H4 (cell line): ENCODE results near the gene SLC22A25. TPM values are rescaled to one million over a fixed set of nuclear protein-coding genes. Genes with fewer than 3 reads are reported as not detected.
"Not testable (repeated sequence)": the region's sequence is repeated elsewhere in the genome, so short reads cannot be mapped to it uniquely, and the experiment has no call there.

Source experiments
- DNase-seq: peaks from one replicate; pipeline ENCODE4 v3.0.0-alpha.2; 2015; ENCODE audit warnings: low spot score
- total RNA-seq: library from RNA; depleted of rRNA; stranded (reverse); fragments of >200 nt; shearing (Covaris generic); gene quantifications from 2 replicates; pipeline ENCODE4 v1.2.3, GENCODE V29; 2014; rRNA removed

SLC22A25 gene
- not detected in 2 replicates for total RNA-seq

GRCh38 chr11:63243533-63243932, at the start of gene SLC22A25:
TSS of gene SLC22A25 (minus strand) at chr11:63243599. CDS start at chr11:63229652, 13,947 bp downstream.
- DNase-seq = no peak

GRCh38 chr11:63290285-63290684, 46.9 kb upstream of the SLC22A25 start:
- DNase-seq = no peak

GRCh38 chr11:63289658-63290057, 46.3 kb upstream of the SLC22A25 start:
- no peak for DNase-seq

GRCh38 chr11:63282579-63282978, 39.2 kb upstream of the SLC22A25 start:
- DNase-seq = no peak

- DNase-seq = no peak
These were observed 37.5 kb upstream of the SLC22A25 start for GRCh38 chr11:63280920-63281319.

- no peak for DNase-seq
These were observed 34.0 kb upstream of the SLC22A25 start for GRCh38 chr11:63277345-63277943.

- DNase-seq = no peak
These were observed 31.4 kb upstream of the SLC22A25 start for GRCh38 chr11:63274776-63275175.

GRCh38 chr11:63273685-63274084, 30.3 kb upstream of the SLC22A25 start:
- DNase-seq = no peak

GRCh38 chr11:63262547-63262946, 19.1 kb upstream of the SLC22A25 start:
- no peak for DNase-seq

- DNase-seq = no peak
These were observed 7.9 kb upstream of the SLC22A25 start for GRCh38 chr11:63251312-63251711.

- no peak for DNase-seq
These were observed 7.0 kb upstream of the SLC22A25 start for GRCh38 chr11:63250162-63251050.

- no peak for DNase-seq
These were observed 5.6 kb upstream of the SLC22A25 start for GRCh38 chr11:63248966-63249365.

- not testable (repeated sequence) for DNase-seq
These were observed 4.0 kb upstream of the SLC22A25 start for GRCh38 chr11:63247237-63248002.

GRCh38 chr11:63246045-63246444, 2.6 kb upstream of the SLC22A25 start:
- DNase-seq = no peak

- DNase-seq = no peak
These were observed 1.5 kb upstream of the SLC22A25 start for GRCh38 chr11:63244862-63245261.

- DNase-seq = no peak
These were observed 1.2 kb downstream of the SLC22A25 start for GRCh38 chr11:63242089-63242781.

- no peak for DNase-seq
These were observed 2.5 kb downstream of the SLC22A25 start for GRCh38 chr11:63240791-63241379.

GRCh38 chr11:63240098-63240497, 3.3 kb downstream of the SLC22A25 start:
- DNase-seq = no peak

GRCh38 chr11:63239254-63239653, 4.1 kb downstream of the SLC22A25 start:
- no peak for DNase-seq

GRCh38 chr11:63237413-63237812, 6.0 kb downstream of the SLC22A25 start:
- DNase-seq = no peak
